Stimulated activated CD4-positive, alpha-beta T cell treated with anti-CD3 and anti-CD28 coated beads, Interleukin-4, amount 100 ng/mL, for 1 hour (primary cell): Measurements from ENCODE around the gene QKI.
"Not testable (repeated sequence)": the region's sequence is repeated elsewhere in the genome, so short reads cannot be mapped to it uniquely, and the experiment has no call there.

Experiments used
- DNase-seq: peaks from one replicate; pipeline ENCODE4 v3.0.0-alpha.2; 2020

The QKI gene

GRCh38 chr6:163585932-163586437 is 171.5 kb downstream of the QKI start:
- DNase-seq = no peak

- no peak for DNase-seq
Observed at GRCh38 chr6:163586888-163587287, 172.4 kb downstream of the QKI start.

GRCh38 chr6:163588220-163588919 is 173.9 kb downstream of the QKI start:
- DNase-seq = no peak

- DNase-seq = no peak
Observed at GRCh38 chr6:163589387-163589786, 174.9 kb downstream of the QKI start.

GRCh38 chr6:163590132-163590531 is 175.6 kb downstream of the QKI start:
- DNase-seq = not testable (repeated sequence)

GRCh38 chr6:163592872-163593271 is 178.4 kb downstream of the QKI start:
- DNase-seq = no peak

- no peak for DNase-seq
Observed at GRCh38 chr6:163596174-163596573, 181.7 kb downstream of the QKI start.

- no peak for DNase-seq
Observed at GRCh38 chr6:163599136-163599535, 184.6 kb downstream of the QKI start.

GRCh38 chr6:163599684-163600083 is 185.2 kb downstream of the QKI start:
- no peak for DNase-seq

- no peak for DNase-seq
Observed at GRCh38 chr6:163600331-163600730, 185.8 kb downstream of the QKI start.

GRCh38 chr6:163600781-163601180 is 186.3 kb downstream of the QKI start:
- no peak for DNase-seq

- no peak for DNase-seq
Observed at GRCh38 chr6:163602851-163603250, 188.3 kb downstream of the QKI start.

- DNase-seq = no peak
Observed at GRCh38 chr6:163603395-163603794, 188.9 kb downstream of the QKI start.

GRCh38 chr6:163605385-163606097 is 191.0 kb downstream of the QKI start:
- DNase-seq = no peak

- no peak for DNase-seq
Observed at GRCh38 chr6:163607792-163608191, 193.3 kb downstream of the QKI start.

GRCh38 chr6:163608204-163608644 is 193.7 kb downstream of the QKI start:
- no peak for DNase-seq

- DNase-seq = no peak
Observed at GRCh38 chr6:163612200-163612599, 197.7 kb downstream of the QKI start.

GRCh38 chr6:163613025-163613424 is 198.5 kb downstream of the QKI start:
- DNase-seq = no peak

GRCh38 chr6:163613668-163614067 is 199.2 kb downstream of the QKI start:
- no peak for DNase-seq

GRCh38 chr6:163616452-163616851 is 201.9 kb downstream of the QKI start:
- no peak for DNase-seq

GRCh38 chr6:163617549-163617948 is 203.0 kb downstream of the QKI start:
- no peak for DNase-seq

- DNase-seq = no peak
Observed at GRCh38 chr6:163620101-163620500, 205.6 kb downstream of the QKI start.

GRCh38 chr6:163620670-163621330 is 206.3 kb downstream of the QKI start:
- DNase-seq = no peak

GRCh38 chr6:163625265-163625664 is 210.7 kb downstream of the QKI start:
- no peak for DNase-seq
